GM18870 (cell line): ENCODE data around the gene SASS6.

Experiments
- ATAC-seq: cut with Tn5 transposase; IDR thresholded peaks from one replicate; pipeline ENCODE4 v1.9.1; 2021; ENCODE audit warnings: moderate library complexity; ENCODE audit not compliant: unreplicated experiment

SASS6 gene

DNA sequence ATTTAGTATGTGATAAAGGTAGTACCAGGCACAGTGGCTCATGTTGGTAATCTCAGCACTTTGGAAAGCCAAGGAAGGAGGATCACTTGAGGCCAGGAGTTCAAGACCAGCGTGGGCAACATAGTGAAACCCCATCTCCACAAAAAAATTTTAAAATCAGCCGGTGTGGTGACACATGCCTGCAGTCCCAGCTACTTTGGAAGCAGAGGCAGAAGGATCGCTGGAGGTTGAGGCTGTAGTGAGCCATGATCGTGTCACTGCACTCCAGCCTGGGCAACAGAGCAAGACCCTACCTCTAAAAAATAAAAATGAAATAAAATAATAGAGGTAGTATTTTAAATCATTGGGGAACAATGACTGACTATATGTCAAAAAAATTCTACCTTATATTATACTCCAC, 17.2 kb downstream of the SASS6 start:
- no peak for ATAC-seq

DNA sequence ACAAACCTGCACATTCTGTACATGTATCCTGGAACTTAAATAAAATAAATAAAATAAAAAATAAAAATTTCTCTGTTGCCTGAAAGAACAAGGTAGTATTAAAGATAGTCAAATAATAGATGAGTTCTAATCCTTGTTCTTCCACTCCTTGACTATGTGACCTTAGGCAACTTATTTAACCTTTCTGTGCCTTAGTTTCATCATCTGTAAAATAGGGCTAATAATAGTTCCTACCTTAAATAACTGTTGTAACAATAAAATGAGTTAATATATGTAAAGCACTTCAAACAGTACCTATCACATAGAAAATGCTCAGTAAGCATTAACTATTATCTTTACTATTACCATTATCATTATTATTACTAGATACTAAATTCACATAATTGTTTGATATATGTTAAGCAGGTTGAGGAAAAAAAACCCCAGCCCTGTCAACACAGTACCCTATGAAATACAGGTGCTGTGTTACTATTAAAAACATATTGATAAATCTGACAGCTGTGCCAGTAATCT, 23.1 kb downstream of the SASS6 start:
- ATAC-seq: no peak

DNA sequence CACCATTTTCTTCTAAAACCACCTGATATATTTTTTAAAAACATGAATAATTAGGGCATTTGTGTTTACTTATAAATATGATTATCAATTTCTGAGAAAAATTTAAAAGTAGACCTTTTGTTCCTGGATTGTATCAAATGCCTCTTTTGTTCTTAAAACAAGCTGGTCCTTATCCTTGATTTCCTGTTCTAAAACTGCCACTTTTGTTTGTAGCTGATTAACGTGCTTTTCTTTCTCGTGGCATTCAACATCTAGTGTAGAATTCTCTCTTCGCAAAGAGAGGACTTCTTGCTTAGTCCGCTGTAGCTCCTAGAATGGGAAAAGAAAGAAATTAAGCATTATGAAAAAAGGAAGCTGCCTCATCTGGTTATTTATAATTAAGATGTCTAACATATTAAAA, 25.0 kb downstream of the SASS6 start:
- ATAC-seq: no peak

- no peak for ATAC-seq
These were observed 31.2 kb downstream of the SASS6 start for GRCh38 chr1:100101564-100101963.

- ATAC-seq: no peak
These were observed 32.5 kb downstream of the SASS6 start for GRCh38 chr1:100100202-100100601.

DNA sequence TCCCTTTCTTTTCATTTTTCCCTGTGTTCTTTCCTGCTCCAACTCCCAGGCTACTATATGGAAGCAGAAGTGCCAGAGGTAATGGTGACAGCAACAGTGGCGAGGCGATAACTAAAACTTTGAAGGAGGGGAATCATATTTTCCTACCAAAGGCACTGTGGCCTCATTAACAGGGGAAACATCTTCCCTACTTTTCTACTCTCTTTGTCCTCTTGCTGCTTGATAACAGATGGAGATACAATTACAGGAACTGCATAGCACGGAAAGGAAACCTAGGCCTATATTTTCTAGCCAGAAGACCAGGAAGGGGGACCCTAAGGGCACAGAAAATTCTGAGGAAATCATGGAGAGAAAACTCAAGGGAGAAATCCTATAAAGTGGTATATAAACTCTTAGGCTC, 42.3 kb downstream of the SASS6 start:
- no peak for ATAC-seq

GRCh38 chr1:100089082-100089481, 43.6 kb downstream of the SASS6 start:
- ATAC-seq: no peak

- no peak for ATAC-seq
These were observed 45.3 kb downstream of the SASS6 start for GRCh38 chr1:100087396-100087795.

- ATAC-seq: no peak
These were observed 52.4 kb downstream of the SASS6 start for GRCh38 chr1:100080331-100080730.

DNA sequence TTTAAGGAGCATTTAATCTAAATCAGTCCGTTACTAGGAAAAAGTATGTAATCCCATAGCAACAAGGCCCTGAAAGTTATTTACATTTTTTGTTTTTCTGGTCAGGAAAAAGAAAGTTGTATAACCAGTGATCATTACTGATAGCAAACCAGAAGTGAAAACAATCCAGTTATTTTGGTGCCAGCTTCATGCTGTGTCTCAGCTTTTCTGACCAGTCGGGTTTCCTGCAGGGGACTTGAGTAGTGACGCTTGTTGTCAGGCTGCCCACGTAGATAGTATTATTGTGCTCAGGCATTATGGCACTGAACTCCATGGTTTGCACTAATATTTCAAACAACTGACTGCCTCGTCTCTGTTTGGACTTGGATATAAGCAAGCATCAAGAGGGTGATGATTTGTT, 55.2 kb downstream of the SASS6 start:
- no peak for ATAC-seq

DNA sequence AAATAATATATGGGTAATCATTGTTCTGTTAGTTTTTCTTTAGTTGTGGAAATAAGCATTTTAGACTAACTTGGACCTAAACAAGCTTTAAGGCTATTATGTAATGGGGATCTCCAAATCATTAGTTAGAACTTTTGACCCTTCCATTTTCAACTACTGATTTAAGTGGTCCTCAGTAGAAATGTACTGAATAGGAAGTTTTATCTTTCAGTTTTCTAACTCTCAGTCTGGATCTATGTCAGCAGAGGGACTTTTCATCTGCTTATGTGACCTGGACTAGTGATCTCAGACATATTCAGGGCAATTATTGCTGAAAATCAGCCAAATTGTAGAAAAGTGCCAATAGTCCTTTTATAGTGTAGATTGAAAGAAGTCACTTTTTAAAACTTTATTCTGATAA, 56.0 kb downstream of the SASS6 start:
- ATAC-seq: peak; percentile 79

DNA sequence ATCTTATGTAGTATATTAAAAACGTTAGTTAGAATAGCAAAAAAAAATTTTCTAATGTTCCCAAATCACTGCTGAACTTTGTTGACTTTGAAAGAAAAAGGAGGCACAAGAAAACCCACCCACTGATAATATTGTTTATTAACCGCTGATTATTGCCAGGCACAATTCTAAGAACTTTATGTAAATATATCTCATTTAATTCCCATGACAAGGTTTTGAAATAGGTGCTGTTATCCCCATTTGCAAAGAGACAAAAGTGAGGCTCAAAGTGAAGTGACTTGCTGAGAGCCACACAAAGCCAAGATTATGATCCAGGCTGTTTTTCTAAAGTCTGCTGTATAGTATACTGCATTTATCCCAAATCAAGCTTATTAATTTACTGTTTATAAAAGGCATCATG, 56.4 kb downstream of the SASS6 start:
- ATAC-seq: peak; percentile 2

DNA sequence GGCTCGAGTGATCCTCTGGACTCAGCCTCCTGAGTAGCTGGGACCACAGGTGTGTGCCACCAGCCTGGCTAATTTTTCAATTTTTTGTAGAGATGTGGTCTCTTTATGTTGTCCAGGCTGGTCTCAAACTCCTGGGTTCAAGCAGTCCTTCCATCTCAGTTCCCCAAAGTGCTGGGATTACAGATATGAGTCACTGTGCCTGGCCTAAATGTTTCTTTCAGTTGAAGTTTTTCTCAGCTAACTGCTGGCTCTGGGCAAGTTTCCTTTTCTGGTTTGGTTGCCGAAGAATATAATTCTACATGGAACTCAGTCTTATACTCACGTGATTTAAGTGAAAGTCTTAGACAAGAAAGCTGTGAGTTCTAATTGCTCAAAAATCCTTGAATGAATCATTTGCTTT, 57.0 kb downstream of the SASS6 start:
- peak; percentile 48 for ATAC-seq

GRCh38 chr1:100074604-100075395, 57.9 kb downstream of the SASS6 start:
- ATAC-seq: no peak

DNA sequence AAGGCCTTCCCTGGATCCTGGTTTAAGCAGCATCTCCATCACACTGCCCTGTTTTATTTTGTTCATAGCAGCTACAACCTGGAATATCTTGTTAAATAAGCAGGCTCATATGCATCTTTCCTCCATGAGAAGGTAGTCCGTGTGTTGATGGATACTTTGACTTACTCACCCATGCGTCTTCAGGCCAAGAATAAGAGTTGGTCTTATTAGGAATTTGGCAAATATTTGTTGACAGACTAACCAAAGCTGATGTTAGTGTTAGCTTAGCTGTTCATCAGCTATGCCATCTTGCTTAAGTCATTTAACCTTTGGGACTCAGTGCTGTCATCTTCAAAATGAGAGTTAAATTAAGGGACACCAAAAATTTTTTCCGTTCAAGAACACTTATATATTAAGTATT, 59.2 kb downstream of the SASS6 start:
- no peak for ATAC-seq

GRCh38 chr1:100070201-100070939, 62.4 kb downstream of the SASS6 start:
- no peak for ATAC-seq

DNA sequence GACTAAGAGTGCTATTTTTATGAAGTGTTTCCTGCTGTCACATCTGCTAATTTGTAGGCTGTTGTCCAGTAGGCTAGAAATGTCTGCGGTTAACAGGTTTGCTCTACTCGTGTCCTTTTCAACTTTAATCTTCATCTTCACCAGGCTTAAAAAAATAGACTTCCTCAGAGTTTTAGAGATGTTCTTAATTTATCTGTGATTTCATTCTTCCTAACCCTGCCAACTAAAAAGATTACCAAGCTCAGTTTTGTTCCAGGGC, 66.8 kb downstream of the SASS6 start:
- ATAC-seq: no peak

DNA sequence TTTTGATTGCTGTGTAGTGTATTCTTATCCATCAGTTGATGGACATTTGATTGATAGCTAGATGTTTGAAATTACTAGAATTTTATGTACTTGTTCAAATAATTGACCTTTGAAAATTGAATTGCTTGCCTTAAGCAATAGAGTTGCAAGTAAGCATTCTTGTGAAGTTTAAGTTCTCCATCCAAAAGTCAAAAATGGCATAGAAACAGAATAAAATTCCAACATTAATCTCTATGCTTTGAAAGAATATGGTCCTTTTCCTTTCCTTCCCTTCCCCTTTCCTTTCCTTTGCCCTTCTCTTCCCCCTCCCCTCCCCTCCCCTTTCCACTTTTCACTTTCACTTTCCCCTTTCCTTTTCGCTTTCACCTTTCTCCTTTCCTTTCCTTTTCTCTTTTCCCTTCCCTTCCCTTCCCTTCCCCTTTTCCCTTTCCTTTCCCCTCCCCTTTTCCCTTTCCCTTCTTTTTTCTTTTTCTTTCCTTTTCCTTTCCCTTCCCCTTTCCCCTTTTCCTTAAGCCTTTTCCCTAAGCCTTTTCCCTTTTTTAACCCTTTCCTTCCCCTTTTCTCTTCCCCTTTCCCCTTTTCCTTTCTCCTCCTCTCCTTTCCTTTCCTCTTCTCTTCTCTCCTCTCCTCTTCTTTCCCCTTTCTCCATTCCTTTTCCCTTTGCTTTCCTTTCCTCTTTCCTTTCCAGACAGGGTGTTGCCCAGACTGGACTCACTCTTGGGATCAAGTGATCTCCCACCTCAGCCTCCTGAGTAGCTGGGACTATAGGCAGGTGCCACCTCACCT, 67.4 kb downstream of the SASS6 start:
- no peak for ATAC-seq

DNA sequence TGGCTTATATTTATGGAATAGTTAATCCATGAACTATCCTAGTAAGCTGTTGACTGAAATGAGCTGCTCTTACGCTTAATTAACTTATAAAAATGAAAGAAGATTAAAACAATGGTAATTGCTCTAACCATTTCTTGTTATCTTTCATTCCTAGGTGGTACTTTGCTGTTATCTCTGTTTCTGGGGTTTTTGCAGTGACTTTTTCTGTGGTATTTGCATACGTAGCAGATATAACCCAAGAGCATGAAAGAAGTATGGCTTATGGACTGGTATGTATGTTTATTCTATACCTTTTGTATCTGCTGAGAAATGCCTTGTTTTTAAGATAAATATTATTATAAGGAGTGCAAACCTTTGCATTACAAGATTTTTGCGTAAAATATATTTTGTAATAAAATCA, 71.0 kb downstream of the SASS6 start:
- ATAC-seq: no peak

GRCh38 chr1:100053727-100054126, 79.0 kb downstream of the SASS6 start:
- ATAC-seq: no peak

- no peak for ATAC-seq
These were observed 79.6 kb downstream of the SASS6 start for GRCh38 chr1:100053119-100053518.

DNA sequence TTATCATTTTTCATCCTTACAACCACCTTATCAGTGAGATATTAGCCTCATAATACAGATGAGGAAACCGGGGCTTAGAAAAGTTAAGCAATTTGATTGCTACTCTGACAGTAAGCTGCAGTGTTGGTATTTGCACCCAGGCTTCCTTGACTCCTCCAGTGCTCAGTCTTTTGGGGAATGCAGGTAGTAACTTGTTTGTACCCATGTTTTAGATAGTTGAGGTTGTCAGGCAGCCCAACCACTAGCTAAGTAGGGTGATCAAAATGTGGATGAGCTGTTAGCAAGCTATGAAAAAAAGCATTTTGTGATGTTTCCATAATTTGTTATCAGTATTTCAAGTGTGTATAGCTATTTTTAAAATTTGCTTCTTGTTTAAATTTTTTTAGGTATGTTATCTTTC, 80.8 kb downstream of the SASS6 start:
- no peak for ATAC-seq
